ENCODE results near the gene RBM3. TPM values are rescaled to one million over a fixed set of nuclear protein-coding genes. Genes with fewer than 3 reads are reported as not detected.

Gene RBM3

DNA sequence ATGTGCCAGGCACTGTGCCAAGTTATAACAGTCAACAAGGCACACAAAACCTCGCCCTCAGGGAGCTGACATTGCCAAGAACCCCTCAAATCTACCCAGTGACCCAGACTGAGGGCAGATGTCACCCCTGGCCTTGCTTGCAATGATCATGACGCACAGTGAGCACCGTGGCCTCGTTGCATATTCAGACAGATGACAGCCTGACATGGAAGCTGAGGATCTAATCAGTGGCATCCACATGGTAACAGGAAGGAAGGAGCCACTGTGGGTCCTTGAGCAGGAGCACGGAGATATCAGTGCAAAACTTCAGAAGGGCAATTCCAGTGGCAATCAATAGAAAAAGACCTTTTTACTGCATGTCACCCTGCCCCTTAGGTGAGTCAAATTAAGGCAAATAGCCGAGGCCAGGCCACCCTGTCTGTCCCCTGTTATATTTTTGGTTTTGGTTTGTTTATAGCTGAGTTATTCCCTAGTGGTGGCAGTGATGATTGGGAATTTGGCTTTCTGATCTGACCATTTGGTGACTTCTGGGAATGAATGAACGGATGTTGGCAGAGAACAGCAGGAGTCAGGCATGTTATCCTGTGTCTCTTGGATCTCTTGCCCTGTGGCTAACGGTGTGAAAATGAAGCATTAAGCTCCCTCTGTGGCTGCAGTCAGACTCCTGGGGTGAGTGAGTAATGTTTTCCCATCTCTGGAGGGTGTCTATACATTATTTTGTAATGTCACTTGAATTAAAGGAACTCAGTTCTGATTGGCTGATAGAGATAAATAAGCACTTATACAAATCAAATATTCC is 43.5 kb downstream of the RBM3 start:
- Histone ChIP-seq H3K27me3 (ENCODE audit: control insufficient read depth in 3 of 3, insufficient read depth in 3 of 3, low read depth in 1 of 3, low read length in 3 of 3) (no peaks in the 10 kb centered on the region), H3K9ac (ENCODE audit: low read depth, low read length, poor library complexity) (no peak overlapping the region), H3K36me3 (replicated peaks in 1 of 2; ENCODE audit: control insufficient read depth in 2 of 2, insufficient read depth in 2 of 2, low read length in 2 of 2) (no peaks in the 10 kb centered on the region), H4K8ac (ENCODE audit: low read depth, low read length) (no peak overlapping the region), H3K79me1 (ENCODE audit: low read depth, low read length) (no peaks in the 10 kb centered on the region), H2BK5ac (ENCODE audit: low read length) (no peak overlapping the region), H3K4me3 (ENCODE audit: low read length in 2 of 2) (no peak overlapping the region), H4K91ac (ENCODE audit: low read depth, low read length, poor library complexity) (no peak overlapping the region), H3K4me1 (ENCODE audit: control insufficient read depth in 2 of 2, insufficient read depth in 1 of 2, low read depth in 1 of 2, low read length in 2 of 2) (no peaks in the 10 kb centered on the region), H3K27ac (replicated peaks; ENCODE audit: low read length) (no peak overlapping the region), H2BK12ac (ENCODE audit: low read length) (no peak overlapping the region), H2AFZ (ENCODE audit: low read length) (no peak overlapping the region), H3K18ac (ENCODE audit: low read length) (no peak overlapping the region), H2AK5ac (ENCODE audit: low read depth, low read length) (no peak overlapping the region), H3K23ac (ENCODE audit: low read depth, low read length, poor library complexity) (no peak overlapping the region), H3K4me2 (ENCODE audit: insufficient read depth, low read length, poor library complexity, severe bottlenecking) (no peak overlapping the region), H2BK15ac (ENCODE audit: low read length) (no peak overlapping the region), H3K14ac (ENCODE audit: low read length) (no peak overlapping the region), H2BK120ac (ENCODE audit: low read depth, low read length) (no peak overlapping the region), H3K9me3 (replicated peaks in 1 of 2; ENCODE audit: control insufficient read depth in 2 of 2, insufficient read depth in 1 of 2, low read depth in 1 of 2, low read length in 2 of 2) (no peaks in the 10 kb centered on the region), H3K4ac (ENCODE audit: low read length) (no peak overlapping the region)
- WGBS, 2 donors (ENCODE audit: extremely low coverage in 2 of 2, insufficient read length in 2 of 2, insufficient replicate concordance in 1 of 2), result no CpG with 5 or more reads among the region's 8 CpGs
- DNase-seq (ENCODE audit: low spot score), result no peak

DNA sequence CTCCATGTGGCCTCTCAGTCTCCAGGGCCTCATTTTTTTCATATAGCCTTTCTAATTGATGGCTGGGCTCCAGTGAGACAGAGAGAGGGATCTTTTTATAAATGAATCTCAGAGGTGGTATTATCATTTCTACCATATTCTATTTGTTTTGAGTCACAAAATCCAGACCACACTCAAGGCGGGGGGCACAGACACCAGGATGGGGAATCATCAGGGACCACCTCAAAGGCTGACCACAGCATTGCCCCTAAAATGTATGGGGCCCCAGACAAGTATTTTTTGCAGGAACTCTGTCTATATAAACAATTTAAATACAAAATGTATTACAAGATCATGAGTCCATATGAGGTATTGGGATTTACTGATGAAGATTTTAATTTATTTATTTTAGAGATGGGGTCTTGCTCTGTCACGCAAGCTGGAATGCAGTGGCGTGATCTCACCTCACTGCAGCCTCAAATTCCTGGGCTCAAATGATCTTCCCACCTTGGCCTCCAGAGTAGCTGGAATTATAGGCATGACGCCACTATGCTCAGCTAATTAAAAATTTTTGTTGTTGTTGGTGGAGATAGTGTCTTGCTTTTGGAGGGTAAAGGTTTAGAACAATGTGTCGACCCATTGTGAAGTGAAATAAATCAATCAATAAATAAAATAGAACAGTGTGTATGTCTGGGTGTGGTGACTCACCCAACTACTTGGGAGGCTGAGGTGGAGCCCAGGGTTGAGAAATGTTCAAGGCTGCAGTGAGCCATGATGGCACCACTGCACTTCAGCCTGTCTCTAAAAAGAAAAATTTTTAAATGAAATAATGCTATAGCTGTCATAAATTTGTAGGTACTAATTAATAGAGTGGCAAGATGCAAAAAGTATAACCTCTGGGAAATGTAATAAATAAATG is 52.4 kb downstream of the RBM3 start:
- Histone ChIP-seq H3K36me3 (replicated peaks in 1 of 2; ENCODE audit: control insufficient read depth in 2 of 2, insufficient read depth in 2 of 2, low read length in 2 of 2) (no peaks in the 10 kb centered on the region), H3K18ac (ENCODE audit: low read length) (no peak overlapping the region), H3K27me3 (ENCODE audit: control insufficient read depth in 3 of 3, insufficient read depth in 3 of 3, low read depth in 1 of 3, low read length in 3 of 3) (no peaks in the 10 kb centered on the region), H3K4ac (ENCODE audit: low read length) (no peak overlapping the region), H2BK15ac (ENCODE audit: low read length) (no peak overlapping the region), H4K8ac (ENCODE audit: low read depth, low read length) (no peak overlapping the region), H3K14ac (ENCODE audit: low read length) (no peak overlapping the region), H3K4me1 (ENCODE audit: control insufficient read depth in 2 of 2, insufficient read depth in 1 of 2, low read depth in 1 of 2, low read length in 2 of 2) (no peaks in the 10 kb centered on the region), H3K23ac (ENCODE audit: low read depth, low read length, poor library complexity) (no peak overlapping the region), H4K91ac (ENCODE audit: low read depth, low read length, poor library complexity) (no peak overlapping the region), H2BK120ac (ENCODE audit: low read depth, low read length) (no peak overlapping the region), H3K27ac (replicated peaks; ENCODE audit: low read length) (no peak overlapping the region), H2AFZ (ENCODE audit: low read length) (no peak overlapping the region), H3K4me3 (ENCODE audit: low read length in 2 of 2) (no peak overlapping the region), H2BK12ac (ENCODE audit: low read length) (no peak overlapping the region), H2BK5ac (ENCODE audit: low read length) (no peak overlapping the region), H3K9ac (ENCODE audit: low read depth, low read length, poor library complexity) (no peak overlapping the region), H3K4me2 (ENCODE audit: insufficient read depth, low read length, poor library complexity, severe bottlenecking) (no peak overlapping the region), H3K79me1 (ENCODE audit: low read depth, low read length) (no peaks in the 10 kb centered on the region), H2AK5ac (ENCODE audit: low read depth, low read length) (no peak overlapping the region), H3K9me3 (replicated peaks in 1 of 2; ENCODE audit: control insufficient read depth in 2 of 2, insufficient read depth in 1 of 2, low read depth in 1 of 2, low read length in 2 of 2) (no peaks in the 10 kb centered on the region)
- no peak for DNase-seq (ENCODE audit: low spot score)
- WGBS, 2 donors (ENCODE audit: extremely low coverage in 2 of 2, insufficient read length in 2 of 2, insufficient replicate concordance in 1 of 2), result no CpG with 5 or more reads among the region's 5 CpGs

Small RNAs within 50 kb of the gene (small RNA-seq; reads per million reads assigned to genes)
- not detected for gene MRPL32P1 (ENCODE audit: insufficient read depth)
